Mesothelial cell of epicardium (in vitro differentiated cells): ENCODE data around the gene FOXC1. TPM values are rescaled to one million over a fixed set of nuclear protein-coding genes. Genes with fewer than 3 reads are reported as not detected.

Source experiments
- DNase-seq, 2 experiments: peaks; one replicate each; pipeline ENCODE4 v3.0.0; 2021; ENCODE audit warnings: low spot score in 2 of 2; ENCODE audit not compliant: unreplicated experiment in 2 of 2
- H3K27ac Mint-ChIP-seq: 2 replicates; pipeline ENCODE4 v1.8.0; 2021; ENCODE audit warnings: mixed read lengths
- H3K27me3 Mint-ChIP-seq: 2 replicates; pipeline ENCODE4 v1.8.0; 2021; ENCODE audit warnings: low read depth, mixed read lengths
- H3K36me3 Mint-ChIP-seq: 2 replicates; pipeline ENCODE4 v1.8.0; 2021; ENCODE audit warnings: mixed read lengths
- H3K4me1 Mint-ChIP-seq: 2 replicates; pipeline ENCODE4 v1.8.0; 2021; ENCODE audit warnings: mixed read lengths
- H3K4me3 Mint-ChIP-seq: 2 replicates; pipeline ENCODE4 v1.8.0; 2021; ENCODE audit warnings: mild to moderate bottlenecking, moderate library complexity, mixed read lengths
- H3K9me3 Mint-ChIP-seq: 2 replicates; pipeline ENCODE4 v1.8.0; 2021; ENCODE audit warnings: mixed read lengths
- CTCF ChIP-seq: fragments of 200-600 bp; sonication (generic); IDR thresholded peaks from one replicate; pipeline ENCODE4 v1.5.0; 2021; ENCODE audit warnings: antibody characterized with exemption; ENCODE audit not compliant: unreplicated experiment
- total RNA-seq: library from RNA; stranded (reverse); gene quantifications from 3 replicates; pipeline ENCODE4 v1.2.1, GENCODE V29; 2021

The FOXC1 gene
- total RNA-seq, 1 donor from 2014 or later: 50.5 TPM

DNA sequence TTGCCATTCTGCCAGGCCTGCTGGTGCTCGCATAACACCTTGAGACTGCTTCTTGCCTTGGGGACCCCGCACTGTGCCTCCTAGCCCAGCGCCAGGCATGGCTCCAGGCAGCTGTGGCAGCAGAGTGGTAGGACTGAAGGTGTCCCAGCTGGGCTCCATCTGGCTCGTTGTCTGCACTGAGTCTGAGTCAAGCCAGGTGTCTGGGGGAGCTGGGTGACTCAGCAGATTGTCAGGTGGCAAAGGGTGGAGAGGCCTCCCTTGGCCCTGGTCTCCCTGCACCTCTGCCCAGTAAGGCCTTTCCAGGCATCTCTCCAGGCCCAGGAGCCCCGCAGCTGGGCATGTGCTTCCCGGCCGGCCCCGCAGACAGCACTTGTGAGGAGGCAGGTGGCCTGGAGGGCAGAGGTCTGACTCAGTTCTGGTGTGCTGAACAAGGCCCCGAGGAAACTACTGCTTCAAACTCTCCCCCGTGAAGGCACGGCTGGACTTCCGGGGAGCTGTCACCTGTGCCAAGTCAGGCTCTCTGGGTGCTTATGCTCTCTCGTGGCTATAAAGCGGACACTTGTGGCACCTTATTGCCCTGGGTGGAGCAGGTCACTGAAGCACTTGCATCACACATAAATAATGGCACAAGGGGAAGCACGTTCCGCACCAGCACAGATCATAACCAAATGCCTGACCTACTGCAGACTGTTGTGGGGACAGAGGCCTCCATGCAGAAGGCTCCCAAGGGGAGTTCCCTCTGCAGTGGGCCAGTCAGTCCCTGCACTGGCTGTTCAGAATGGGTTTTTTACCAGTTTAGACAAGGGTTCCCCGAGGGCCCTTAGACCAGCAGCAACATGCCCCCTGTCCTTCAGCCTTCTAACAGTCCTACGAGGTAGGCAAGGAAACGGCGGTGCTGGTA lies 27.5 kb downstream of the FOXC1 start:
- peaks cover 2% of the 10 kb centered on the region for H3K36me3 Mint-ChIP-seq
- no peak overlapping the region for H3K27ac Mint-ChIP-seq
- peaks cover 26% of the 10 kb centered on the region for H3K4me1 Mint-ChIP-seq
- no peak for TF ChIP-seq CTCF
- no peak overlapping the region for H3K4me3 Mint-ChIP-seq
- peaks cover 2% of the 10 kb centered on the region for H3K27me3 Mint-ChIP-seq
- no peak for DNase-seq
- no peaks in the 10 kb centered on the region for H3K9me3 Mint-ChIP-seq

DNA sequence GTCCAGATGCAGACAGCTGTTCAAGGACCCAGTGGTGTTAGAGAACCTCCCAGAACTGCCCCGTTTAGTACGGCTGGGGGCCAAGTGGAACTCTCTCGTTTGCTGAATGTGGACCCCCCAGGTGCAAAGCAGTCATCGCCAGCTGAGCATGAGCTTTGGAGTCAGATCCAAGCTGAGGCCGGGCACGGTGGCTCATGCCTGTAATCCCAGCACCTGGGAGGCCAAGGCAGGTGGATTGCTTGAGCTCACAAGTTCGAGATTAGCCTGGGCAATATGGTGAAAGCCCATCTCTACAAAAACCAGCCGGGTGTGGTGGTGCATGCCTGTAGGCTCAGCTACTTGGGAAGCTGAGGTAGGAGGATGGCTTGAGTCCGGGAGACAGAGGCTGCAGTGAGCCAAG lies 29.7 kb downstream of the FOXC1 start:
- no peaks in the 10 kb centered on the region for H3K27me3 Mint-ChIP-seq
- H3K27ac Mint-ChIP-seq: no peak overlapping the region
- H3K4me1 Mint-ChIP-seq: peaks cover 29% of the 10 kb centered on the region
- TF ChIP-seq CTCF: no peak
- no peaks in the 10 kb centered on the region for H3K36me3 Mint-ChIP-seq
- DNase-seq: no peak
- no peak overlapping the region for H3K4me3 Mint-ChIP-seq
- H3K9me3 Mint-ChIP-seq: no peaks in the 10 kb centered on the region

GRCh38 chr6:1640476-1640875 lies 30.8 kb downstream of the FOXC1 start:
- TF ChIP-seq CTCF: no peak
- Mint-ChIP-seq H3K4me3 (no peak overlapping the region), H3K27ac (no peak overlapping the region), H3K36me3 (no peaks in the 10 kb centered on the region), H3K4me1 (peaks cover 19% of the 10 kb centered on the region), H3K27me3 (peaks cover 1% of the 10 kb centered on the region), H3K9me3 (no peaks in the 10 kb centered on the region)
- DNase-seq: no peak

- TF ChIP-seq CTCF: no peak
- Mint-ChIP-seq H3K27me3 (peaks cover 2% of the 10 kb centered on the region), H3K4me3 (no peak overlapping the region), H3K9me3 (no peaks in the 10 kb centered on the region), H3K27ac (no peak overlapping the region), H3K4me1 (peaks cover 16% of the 10 kb centered on the region), H3K36me3 (no peaks in the 10 kb centered on the region)
- DNase-seq: no peak
Measured at GRCh38 chr6:1641343-1641885, 31.7 kb downstream of the FOXC1 start.

- DNase-seq: no peak
- Mint-ChIP-seq H3K36me3 (no peaks in the 10 kb centered on the region), H3K27ac (no peak overlapping the region), H3K4me3 (no peak overlapping the region), H3K9me3 (no peaks in the 10 kb centered on the region), H3K4me1 (peaks cover 16% of the 10 kb centered on the region), H3K27me3 (peaks cover 2% of the 10 kb centered on the region)
- TF ChIP-seq CTCF: no peak
Measured at GRCh38 chr6:1643111-1643510, 33.4 kb downstream of the FOXC1 start.
